Esophagus (tissue), 2 donors: Measurements from ENCODE around the gene C2CD4A. TPM values are rescaled to one million over a fixed set of nuclear protein-coding genes. Genes with fewer than 3 reads are reported as not detected.

Experiments
- H3K27ac ChIP-seq, 2 donors: one replicate each; pipeline ENCODE4 v1.5.1; 2013; ENCODE audit warnings: low read depth in 2 of 2, mild to moderate bottlenecking in 2 of 2, inconsistent platforms in 1 of 2, low read length in 1 of 2, moderate library complexity in 1 of 2
- H3K27me3 ChIP-seq, 2 donors: one replicate each; pipeline ENCODE4 v1.6.1; 2013; ENCODE audit warnings: low read length in 2 of 2, control low read depth in 1 of 2, mild to moderate bottlenecking in 1 of 2; ENCODE audit not compliant: insufficient read depth in 2 of 2, control insufficient read depth in 1 of 2
- H3K36me3 ChIP-seq, 2 donors: one replicate each; pipeline ENCODE4 v1.6.1; 2013; ENCODE audit warnings: low read length in 1 of 2; ENCODE audit not compliant: control insufficient read depth in 2 of 2, insufficient read depth in 2 of 2
- H3K4me1 ChIP-seq, 2 donors: one replicate each; pipeline ENCODE4 v1.6.1; 2013; ENCODE audit warnings: low read length in 1 of 2; ENCODE audit not compliant: control insufficient read depth in 2 of 2, insufficient read depth in 2 of 2
- H3K4me3 ChIP-seq, 2 donors: one replicate each; pipeline ENCODE4 v1.5.1; 2013; ENCODE audit warnings: low read length in 2 of 2, mild to moderate bottlenecking in 2 of 2, low read depth in 1 of 2, moderate library complexity in 1 of 2
- H3K9me3 ChIP-seq, 2 donors: one replicate each; pipeline ENCODE4 v1.6.1; 2013; ENCODE audit warnings: mild to moderate bottlenecking in 2 of 2, low read depth in 1 of 2, low read length in 1 of 2, moderate library complexity in 1 of 2; ENCODE audit not compliant: control insufficient read depth in 2 of 2, insufficient read depth in 1 of 2
- WGBS, 2 donors: extraction: QIAGEN DNeasy Blood & Tissue Kit; methylation state at CpG; one replicate each; pipeline ENCODE4 v1.1.7; 2013; 5-methylcytosine and 5-hydroxymethylcytosine counted together
- polyA plus RNA-seq, 2 donors: library from polyadenylated mRNA; stranded (reverse); fragments of 200-250 nt; gene quantifications; one replicate each; pipeline ENCODE4 v1.2.3, GENCODE V29; 2013
- donor health status: healthy with polysubstance abuse.
- donor health status: Bipolar disorder and iron deficiency.

Gene C2CD4A
- polyA plus RNA-seq, 2 donors, result 0.04 to 0.13 TPM

DNA sequence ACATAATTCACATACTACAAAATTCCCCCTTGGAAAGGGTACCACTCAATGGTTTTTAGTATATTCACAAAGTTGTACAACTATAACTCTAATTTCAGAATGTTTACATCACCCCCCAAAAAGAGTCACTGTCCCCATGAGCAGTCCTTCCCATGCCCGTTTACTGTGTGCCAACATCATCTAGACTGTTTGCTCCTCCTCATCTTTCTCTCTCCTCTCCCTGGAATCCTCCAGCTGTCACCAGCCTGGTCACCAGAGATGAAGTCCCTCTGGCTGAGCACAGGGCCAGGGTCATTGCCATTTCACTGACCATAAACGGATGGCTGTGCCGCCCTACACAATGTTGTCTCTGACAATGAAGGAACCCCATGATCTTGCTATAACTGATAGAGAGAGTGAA is 53.1 kb downstream of the C2CD4A start:
- 91 to 93% methylated on average over 3 of the region's 3 CpGs for WGBS, 2 donors
- Histone ChIP-seq H3K4me1 (peaks cover 0 to 8% of the 10 kb centered on the region in 2 donors), H3K36me3 (no peaks in the 10 kb centered on the region), H3K27ac (peak overlapping the region; percentile 42 to 47), H3K27me3 (no peaks in the 10 kb centered on the region), H3K9me3 (no peaks in the 10 kb centered on the region), H3K4me3 (no peak overlapping the region)

Other genes with a start within 250 kb of the C2CD4A start
- 1 to 10 TPM; 3.5 to 3.6 TPM for gene VPS13C, start 6.5 kb upstream of the C2CD4A start, polyA plus RNA-seq
- under 1 TPM; 0.29 TPM for gene C2CD4B, start 98.3 kb downstream of the C2CD4A start, polyA plus RNA-seq